DND-41 (cell line): ENCODE results near the gene PLEKHM1.
"Not testable (repeated sequence)": the region's sequence is repeated elsewhere in the genome, so short reads cannot be mapped to it uniquely, and the experiment has no call there.

Experiments used
- EZH2 ChIP-seq: IDR thresholded peaks from 3 replicates; pipeline ENCODE4 v1.6.1; 2012; ENCODE audit warnings: borderline replicate concordance, low read depth, mild to moderate bottlenecking, moderate library complexity, low read length, inconsistent platforms; ENCODE audit not compliant: severe bottlenecking
- TF ChIP-seq, protein P1 (sequence below): IDR thresholded peaks from 2 replicates; pipeline ENCODE4 v1.5.1; 2012; ENCODE audit warnings: borderline replicate concordance, low read length, moderate library complexity, mild to moderate bottlenecking; ENCODE audit not compliant: poor library complexity, severe bottlenecking; ENCODE audit errors: extremely low read depth

DNA sequence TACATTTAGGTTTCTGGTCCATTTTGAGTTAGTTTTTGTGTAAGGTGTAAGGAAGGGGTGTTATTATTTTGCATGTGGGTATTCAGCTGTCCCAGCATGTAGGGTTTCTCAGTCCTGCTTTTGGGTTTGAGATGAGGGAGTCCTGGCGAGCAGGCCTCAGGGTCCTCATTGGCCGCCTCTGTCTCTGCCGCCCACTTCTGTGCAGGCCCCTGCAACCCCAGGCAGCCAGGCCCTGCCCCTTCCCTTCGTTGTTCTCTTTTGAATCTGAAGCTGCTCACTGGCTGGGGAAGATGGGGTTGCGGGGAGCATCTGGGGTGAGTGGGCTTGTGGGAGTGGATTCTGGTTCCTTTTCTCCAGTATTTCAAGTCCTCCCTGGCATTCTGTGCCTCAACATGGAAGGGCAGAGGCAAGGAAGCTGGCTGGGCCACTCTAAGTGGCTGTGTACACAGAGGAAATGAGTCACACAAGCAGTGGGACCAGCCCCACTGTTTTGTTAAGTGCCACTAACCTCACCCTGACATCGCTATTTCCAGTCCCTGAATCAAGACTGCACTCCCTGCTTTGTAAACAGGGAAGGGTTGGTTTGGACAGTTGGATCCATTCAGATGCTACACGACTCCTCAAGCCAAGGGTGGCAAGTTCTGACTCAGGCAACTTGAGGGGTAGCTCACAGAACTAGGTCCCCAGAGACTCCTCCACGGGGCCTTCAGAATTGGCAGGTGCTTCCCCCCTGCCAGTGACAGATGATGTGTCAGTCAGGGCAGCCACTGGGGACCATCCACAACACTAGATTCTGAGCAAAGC lies 28.8 kb downstream of the PLEKHM1 start:
- TF ChIP-seq, protein P1, sequence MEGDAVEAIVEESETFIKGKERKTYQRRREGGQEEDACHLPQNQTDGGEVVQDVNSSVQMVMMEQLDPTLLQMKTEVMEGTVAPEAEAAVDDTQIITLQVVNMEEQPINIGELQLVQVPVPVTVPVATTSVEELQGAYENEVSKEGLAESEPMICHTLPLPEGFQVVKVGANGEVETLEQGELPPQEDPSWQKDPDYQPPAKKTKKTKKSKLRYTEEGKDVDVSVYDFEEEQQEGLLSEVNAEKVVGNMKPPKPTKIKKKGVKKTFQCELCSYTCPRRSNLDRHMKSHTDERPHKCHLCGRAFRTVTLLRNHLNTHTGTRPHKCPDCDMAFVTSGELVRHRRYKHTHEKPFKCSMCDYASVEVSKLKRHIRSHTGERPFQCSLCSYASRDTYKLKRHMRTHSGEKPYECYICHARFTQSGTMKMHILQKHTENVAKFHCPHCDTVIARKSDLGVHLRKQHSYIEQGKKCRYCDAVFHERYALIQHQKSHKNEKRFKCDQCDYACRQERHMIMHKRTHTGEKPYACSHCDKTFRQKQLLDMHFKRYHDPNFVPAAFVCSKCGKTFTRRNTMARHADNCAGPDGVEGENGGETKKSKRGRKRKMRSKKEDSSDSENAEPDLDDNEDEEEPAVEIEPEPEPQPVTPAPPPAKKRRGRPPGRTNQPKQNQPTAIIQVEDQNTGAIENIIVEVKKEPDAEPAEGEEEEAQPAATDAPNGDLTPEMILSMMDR, result not testable (repeated sequence)
- TF ChIP-seq EZH2, result not testable (repeated sequence)
